GM21423 (cell line): ENCODE results near the gene GLRX.

Source experiments
- ATAC-seq: cut with Tn5 transposase; IDR thresholded peaks from one replicate; pipeline ENCODE4 v1.9.1; 2021; ENCODE audit warnings: mild to moderate bottlenecking, moderate library complexity; ENCODE audit not compliant: unreplicated experiment

The GLRX gene

DNA sequence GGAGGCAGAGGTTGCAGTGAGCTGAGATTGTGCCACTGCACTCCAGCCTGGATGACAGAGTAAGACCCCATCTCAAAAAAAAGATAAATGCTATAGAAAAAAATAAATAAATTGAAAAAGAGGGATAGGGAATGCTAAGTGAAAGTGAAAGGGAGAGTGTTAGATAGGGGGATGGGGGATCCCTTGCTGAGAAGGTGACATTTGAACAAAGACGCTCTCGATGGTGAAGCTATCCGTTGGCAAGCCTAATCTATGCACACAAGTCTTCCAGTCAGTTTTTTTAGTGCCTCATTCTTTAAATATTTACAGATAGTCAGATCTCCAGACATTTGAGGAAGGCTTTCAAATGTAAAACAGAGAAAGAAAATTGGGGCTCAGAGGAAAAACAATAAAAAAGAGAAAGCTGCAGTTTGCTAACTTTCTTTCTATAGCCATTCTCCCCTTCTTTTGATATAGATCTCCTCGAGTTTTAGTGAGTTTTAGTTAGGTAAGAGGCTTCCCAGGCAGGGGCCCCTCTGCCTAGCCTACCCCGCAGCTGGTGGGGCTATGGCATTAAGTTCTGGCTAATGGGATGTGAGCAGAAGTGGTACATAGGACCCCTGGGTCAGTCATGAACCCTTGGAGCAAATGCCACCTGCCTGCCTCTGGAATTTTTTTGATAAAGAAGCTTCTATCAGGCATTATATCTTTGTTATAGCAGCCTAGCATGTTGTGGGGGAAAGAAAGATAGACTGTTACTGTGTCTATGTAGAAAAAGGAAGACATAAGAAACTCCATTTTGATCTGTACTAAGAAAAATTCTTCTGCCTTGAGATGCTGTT is 12.0 kb downstream of the GLRX start:
- no peak for ATAC-seq

GRCh38 chr5:95809414-95809960 is 13.0 kb downstream of the GLRX start:
- ATAC-seq, result no peak

DNA sequence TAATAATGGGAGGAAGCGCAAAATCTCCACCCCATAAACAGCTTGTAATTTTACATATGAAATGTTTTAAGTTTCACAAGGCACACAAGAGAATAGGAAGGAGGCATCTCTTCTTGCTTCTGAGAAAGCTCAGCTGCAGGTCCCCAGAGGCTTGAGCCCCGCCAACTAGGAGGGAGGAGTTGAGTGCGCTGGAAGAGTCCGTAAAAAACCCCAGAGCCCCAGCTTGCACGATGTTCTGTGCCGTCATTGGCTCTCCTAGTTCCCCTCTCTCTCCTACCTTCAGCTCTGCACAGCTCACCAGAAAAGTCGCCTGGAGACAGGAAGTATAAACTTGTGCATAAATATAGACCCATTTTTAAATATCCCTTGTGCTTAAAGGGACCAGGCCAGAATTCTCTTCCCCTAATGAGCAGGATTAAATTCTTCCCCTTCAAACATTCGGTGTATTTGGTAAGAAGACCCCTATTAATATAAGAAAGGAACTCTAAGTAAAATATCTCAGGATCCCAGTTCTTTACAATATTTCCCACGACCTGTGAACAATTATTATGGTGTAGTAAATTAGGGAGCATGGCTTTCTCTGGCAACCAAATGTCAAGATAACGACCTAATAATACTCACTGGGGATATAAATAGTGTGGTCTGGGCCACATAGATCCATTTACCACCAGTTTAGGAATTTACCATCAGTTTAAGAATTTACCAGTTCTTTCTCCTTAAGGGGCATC is 13.7 kb downstream of the GLRX start:
- ATAC-seq, result peak; percentile 99

DNA sequence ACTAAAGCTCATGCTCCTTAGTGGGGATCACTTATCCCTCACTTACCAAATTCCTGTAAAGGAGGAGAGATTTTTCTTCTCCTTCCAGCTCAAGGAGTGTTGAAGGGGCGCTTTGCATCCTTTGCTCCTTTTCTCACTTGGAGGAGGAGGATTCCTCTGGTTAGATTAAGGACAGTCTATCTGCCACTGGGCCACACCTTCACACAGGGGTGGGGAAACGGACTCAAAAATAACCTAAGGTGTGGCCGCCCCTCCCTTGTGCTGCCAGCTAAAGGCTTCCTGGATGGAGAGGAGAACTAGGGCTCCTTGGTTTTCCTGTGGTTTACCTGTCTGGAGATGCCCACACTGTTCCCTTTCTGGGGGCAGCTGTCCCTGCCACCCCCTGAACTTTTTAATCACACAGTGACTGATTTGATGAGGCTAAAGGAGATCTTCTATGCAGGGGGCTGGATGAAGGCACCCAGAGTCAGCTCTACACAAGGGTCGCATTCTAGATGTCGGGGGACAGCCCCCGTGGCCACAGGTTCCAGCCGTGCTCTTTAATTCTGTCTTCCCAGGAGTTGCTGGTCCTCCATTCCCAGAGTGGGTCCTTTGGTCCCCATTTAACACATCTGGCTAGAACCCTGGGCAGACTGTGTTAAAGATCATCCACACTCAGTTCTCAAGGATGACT is 14.4 kb downstream of the GLRX start:
- no peak for ATAC-seq

GRCh38 chr5:95806687-95807086 is 15.8 kb downstream of the GLRX start:
- ATAC-seq, result no peak

DNA sequence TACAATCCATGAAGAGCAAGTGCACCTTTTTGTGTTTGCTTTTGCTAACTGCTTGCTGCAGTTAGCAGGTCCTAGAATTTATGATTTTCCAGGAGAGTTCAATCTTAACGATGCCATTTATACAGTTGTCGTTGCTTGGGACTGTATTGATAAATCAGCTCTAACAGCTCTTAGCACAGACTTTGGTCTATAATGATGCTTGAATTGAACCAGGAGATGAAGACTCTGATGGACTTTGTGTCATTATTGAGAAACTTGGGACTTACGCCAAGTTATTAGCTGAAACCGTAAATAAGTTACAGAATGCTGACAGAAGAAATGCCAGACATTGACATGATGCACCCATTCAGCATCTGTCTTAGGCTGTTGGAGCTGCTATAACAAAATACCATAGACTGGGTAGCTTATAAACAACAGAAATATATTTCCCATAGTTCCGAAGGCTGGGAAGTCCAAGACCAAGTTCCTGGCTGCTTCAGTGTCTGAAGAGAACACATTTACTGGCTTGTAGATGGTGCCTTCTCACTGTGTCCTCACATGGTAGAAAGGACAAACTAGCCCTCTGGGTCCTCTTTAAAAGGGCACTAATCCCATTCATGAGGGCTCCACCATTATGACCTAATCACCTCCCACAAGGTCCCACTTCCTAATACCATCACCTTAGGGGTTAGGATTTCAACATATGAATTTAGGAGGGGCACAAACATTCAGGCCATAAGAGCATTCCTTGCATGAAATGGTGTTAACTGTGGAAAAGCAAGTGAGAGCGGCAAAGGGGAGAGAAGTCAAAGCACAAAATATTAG is 17.6 kb downstream of the GLRX start:
- ATAC-seq, result no peak

DNA sequence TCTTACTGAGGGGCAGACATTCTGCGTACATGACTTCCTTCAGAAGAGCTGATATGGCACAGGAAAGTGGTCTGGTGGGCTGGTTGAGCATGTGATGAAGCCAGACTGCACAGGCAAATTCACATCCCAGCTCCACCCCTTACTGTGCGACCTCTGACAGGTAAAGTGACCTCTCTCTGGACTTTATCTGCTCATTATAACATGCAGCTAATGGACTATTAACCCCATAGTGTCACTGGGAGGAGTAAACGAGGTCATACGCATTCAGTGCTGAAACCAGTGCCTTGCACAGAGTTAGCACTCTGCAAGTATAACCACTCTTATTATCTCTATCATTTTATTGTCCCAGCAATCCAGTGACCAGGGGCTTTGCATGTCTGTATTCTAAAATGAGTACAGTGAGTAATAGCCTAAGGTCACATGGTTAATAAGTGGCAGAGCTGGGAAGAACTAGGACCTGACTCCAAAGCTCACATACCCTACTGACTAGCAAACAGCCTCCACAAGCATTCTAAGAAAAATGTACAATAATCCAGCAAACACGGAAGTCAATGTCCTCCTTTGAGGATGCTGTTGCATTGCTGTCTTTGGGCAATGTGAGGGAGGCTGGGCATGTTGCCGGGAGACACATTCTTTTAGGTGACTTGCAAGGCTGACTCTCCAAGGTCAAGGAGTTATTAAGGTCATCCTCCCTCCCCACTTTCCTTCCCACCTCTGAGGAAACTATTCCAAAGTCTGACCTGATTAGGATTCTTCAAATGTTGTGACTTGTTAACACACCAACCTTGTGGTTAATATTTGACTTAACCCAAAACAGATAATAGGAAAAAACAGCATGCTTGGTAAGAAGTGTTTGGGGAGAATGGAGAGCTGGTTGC is 19.0 kb downstream of the GLRX start:
- ATAC-seq, result no peak

DNA sequence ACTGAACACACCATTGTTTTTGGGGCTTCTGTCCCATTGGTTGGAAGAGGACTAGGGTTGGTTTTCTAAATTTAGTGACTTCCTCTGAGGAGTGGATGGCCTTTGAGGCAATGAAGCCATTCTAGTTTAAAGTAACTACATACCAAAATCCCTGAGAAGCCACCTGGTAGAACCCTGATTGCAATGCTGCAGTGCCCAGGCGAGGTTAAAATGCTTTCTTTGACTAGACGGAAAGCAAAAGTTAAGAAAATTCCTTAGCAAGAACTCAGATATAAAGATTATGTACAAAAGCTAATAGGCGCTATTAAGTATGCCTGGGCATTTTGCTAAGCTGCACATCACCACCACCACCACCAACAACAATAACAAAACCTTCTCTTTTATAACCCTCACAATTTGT is 20.6 kb downstream of the GLRX start:
- ATAC-seq, result no peak

DNA sequence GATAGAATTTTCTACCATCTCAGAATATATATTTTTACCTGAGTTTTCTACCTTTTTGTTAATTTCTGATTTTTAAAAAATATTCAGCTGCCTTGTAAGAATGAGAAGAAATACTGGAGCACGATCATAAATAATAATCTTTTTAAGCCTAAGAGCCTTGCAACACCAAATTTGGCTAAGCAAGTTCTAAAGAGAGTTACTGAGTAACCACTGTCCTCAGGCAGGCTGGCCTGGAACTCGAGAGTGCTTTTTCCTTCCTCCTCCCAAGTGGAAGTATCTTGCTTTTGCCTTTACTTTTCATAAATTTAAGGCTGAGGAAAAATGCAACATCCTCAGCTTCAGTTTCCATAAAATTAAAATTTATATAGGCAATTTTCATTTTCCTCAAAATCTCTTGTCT is 21.0 kb downstream of the GLRX start:
- no peak for ATAC-seq

DNA sequence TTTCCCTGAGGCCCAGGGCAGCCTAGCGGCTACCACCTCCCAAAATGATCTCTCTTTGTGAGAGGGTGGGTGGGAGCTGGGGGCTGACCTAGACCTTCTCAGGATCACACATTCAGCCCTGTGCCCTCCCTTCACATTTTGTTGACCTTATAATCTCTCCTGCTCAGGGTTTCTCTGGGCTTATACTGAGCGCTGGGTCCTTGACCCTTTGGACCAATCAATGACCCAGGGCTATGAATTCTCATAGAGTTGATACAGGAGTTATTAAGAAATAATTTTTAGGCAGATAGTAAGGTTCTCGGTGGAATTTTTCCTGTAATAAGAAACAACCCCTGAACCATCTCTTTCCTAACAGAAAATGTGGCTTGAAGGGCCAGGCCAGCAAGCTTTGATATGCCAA is 22.0 kb downstream of the GLRX start:
- no peak for ATAC-seq

DNA sequence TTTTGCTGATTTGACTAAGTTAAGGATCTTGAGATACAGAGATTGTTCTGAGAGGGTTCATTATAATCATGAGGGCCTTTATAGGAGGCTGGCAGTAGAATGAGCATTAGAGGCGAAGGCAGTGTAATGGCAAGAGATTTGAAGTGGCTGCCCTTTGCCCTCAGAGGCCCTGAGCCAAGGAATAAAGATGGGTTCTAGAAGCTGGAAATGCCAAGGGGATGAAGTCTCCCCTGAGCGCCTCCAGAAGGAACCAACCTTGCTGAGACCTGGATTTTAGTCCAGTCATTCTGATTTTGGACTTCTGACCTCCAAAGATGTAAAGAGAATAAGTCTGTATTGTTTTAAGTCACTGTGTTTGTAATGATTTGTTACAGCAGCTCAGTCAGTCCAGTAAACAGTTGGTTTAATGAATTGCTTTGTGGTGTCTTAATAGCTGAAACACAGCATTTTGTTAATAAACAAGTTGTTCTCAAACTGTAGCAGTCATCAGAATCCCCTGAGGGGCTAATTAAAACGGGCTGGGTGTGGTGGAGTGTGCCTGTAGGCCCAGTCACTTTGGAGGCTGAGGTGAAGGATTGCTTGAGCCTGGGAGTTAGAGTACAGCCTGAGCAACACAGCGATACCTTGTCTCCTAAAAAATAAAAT is 23.2 kb downstream of the GLRX start:
- no peak for ATAC-seq

DNA sequence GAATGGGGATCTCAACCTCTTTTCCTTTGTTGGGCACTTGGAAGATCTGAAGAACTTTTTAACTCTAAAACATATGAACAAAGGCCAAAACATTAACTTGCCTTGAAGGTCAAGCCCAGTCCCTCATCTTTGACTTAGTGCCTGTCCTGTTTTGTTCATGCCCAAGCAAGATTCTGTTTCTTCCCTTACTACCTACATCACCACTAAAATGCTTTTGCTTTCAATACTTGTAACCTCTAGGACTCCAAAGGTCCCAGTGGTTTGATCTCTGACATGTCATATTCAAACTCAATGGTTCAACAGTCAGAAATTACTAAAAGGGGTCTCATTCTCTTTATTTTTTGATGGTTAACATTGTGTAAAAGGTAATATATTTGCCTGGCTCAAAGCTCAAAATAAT is 24.0 kb downstream of the GLRX start:
- no peak for ATAC-seq

- ATAC-seq, result no peak
Observed at GRCh38 chr5:95798048-95798447, 24.5 kb downstream of the GLRX start.

DNA sequence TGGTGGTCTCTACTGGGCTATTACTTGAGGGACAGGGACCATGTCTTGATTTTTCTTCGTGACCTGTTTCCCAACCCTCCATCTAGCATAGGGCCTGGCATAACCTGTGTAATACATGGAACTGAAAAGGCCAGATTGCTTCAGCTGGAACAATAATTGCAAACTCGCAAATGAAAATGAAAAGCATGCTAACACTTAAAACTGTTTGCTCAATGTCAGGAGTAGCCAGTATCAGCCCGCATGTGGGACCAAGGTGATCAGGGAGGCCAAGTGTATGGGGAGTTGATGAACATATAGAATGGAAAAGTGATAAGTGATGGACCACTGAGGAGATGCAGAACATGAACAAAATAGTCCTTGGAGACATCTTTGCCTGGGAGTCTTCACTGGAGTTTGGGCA is 25.2 kb downstream of the GLRX start:
- no peak for ATAC-seq

GRCh38 chr5:95794070-95794516 is 28.4 kb downstream of the GLRX start:
- no peak for ATAC-seq

GRCh38 chr5:95791751-95792150 is 30.8 kb downstream of the GLRX start:
- ATAC-seq, result no peak

GRCh38 chr5:95788493-95788892 is 34.0 kb downstream of the GLRX start:
- no peak for ATAC-seq

GRCh38 chr5:95786821-95787418 is 35.6 kb downstream of the GLRX start:
- no peak for ATAC-seq
